Measurements from ENCODE around the gene RASGRF1.

The RASGRF1 gene

DNA sequence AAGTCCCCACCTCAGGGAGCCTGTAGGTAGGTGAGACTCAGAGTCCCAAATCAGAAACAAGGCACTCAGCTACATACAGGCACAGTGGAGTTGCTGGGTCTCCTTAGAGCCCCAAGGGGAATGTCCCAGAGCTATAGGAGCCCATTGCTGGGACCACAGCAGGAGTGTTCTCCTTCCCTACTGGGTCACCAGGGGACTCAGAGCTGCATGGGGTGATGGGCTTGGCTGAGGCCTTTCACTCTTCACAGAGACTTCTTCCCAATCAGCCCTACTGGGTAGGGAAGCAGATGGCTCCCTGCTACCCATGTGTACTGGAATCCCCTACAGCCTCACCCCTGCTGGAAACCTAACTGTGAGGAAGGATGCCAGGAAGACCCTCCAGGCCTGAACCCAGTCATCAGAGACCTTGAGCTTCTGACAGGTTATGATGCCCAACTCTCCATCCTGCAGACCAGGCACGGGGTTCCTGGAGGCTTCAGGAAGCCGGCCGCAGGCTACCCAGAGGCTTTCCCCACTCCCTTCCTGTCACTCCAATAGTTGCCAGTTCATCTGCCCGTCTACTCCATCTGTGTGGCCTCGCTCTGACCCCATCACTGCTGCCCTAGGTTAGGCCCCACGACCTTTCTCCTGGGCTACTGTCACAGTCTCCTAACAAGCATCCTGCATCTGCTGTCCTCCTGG is 24.0 kb downstream of the RASGRF1 start:
- DNase-seq (ENCODE audit: low read depth), result no peak

DNA sequence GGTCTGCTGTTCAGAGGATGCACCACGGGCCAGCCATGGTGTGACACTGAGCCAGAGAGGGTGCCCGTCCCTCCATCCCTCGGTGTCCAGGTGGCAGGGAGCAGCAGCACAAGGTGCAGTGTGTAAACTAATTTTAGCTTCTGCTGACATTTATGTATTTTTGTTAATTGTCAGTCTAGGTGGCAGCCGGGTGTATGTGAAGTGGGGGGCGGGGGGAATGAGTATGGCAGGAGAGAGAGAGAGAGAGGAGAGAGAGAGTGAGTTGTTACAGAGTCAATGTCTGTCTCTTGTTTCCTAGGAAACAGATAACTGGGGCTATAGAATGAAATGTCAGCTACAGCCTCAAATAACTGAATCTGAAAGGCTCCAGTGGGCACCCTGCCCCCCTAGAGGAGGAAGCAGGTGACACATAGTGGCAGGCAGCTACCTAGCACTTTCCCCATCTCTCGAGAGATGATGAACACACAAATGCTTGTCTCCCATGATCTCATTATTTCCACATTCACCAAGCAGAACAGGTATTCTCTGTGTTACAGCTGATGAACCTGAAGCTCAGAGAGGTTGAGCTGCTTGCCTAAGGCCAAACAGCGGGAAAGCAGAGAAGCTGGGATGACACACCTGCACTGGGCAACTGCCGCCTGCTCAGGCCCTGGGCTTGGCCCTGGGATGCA is 24.7 kb downstream of the RASGRF1 start:
- no peak for DNase-seq (ENCODE audit: low read depth)

DNA sequence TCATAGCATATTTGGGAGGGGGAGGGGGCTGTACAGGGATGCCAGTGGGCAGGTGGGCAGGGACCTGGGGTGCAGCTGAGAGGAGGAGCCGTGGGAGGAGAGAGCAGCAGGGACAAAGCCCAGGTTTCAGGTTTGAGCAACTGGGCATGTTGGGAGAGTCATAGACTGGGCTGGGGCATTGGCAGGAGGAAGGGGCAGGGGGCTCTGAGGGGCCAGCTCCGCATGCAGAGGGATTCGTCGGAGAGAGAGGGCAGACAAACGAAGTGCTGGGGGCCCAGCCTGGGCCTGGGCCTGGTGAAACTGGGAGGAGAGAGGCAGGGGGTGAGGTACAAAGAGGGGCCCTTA is 25.2 kb downstream of the RASGRF1 start:
- no peak for DNase-seq (ENCODE audit: low read depth)

DNA sequence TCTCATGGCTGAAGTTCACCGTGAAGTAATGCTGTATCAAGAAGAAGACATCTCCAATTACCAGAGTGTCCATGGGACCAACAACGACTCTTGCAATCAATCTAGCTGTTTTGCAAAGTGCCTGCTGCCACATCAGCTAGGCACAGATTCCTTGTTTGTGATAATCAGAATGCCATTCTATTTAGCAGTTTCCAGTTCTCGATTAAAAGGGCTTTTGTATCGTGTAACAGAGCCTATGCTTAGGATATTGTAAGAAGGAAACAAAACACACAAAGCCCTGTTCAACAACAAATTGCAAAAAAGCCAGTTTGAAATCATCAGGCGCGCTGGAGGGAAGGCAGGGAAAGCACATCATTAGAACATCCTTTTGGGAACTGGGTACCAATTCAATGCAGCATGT is 26.1 kb downstream of the RASGRF1 start:
- DNase-seq (ENCODE audit: low read depth), result no peak

DNA sequence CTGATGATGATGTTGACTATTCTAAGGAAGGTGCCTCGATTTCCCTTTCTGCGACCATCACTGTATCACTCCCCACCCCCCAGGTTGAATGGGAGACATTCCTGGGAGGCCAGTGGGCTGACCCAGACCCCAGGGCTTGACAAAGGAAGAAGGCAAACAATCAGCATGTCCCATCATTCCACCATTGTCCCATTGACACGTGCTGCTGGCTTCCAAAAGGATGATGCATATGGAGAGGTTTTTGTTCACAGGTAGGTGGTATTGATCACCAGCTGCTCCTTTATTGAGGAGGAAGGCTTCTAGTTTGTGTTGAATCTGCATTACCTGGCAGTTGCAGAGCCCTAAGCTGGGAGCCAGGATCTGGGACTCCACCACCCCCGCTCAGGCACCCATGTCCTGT is 30.4 kb downstream of the RASGRF1 start:
- DNase-seq (ENCODE audit: low read depth), result no peak

DNA sequence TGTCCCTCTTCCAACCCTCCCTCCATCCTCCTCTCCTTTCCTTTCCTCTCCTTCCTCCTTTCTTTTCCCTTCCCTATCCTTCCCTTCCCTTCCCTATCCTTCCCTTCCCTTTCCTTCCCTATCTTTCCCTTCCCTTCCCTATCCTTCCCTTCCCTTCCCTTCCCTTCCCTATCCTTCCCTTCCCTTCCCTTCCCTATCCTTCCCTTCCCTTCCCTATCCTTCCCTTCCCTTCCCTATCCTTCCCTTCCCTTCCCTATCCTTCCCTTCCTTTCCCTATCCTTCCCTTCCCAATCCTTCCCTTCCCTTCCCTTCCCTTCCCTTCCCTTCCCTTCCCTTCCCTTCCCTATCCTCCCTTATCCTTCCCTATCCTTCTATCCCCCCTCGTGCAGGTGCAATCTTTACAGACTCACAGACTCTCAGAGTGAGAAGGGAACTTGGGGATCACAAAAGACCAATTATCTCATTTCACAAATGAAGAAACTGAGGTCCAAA is 31.5 kb downstream of the RASGRF1 start:
- no peak for DNase-seq (ENCODE audit: low read depth)

DNA sequence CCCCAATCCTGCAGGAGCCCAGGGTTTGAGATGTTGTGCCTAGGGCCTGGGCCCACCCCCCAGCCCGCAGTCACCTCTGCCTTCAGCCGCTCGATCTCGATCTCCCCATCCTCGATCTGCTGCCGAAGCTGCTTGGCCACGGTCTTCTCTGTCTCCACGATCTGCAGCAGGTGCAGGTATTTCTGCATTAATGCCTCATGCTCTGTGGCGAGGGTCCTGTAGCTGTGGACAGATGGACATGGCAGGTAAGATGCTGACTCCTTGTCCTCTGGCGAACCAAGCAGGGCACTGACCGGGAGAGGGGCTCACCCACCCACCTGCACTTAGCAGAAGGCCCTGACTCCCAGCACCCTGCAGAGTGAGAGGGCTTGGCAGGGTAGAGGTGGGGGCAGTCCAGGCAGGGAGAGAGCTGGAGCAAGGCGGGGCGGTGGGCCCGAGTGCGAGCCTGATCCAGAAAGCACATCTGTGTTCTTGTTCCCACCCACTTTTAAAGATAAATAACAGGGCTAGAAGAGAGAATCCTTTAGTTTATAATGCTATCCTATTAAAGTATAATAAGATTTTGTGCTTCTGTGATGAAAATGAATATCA is 32.2 kb downstream of the RASGRF1 start:
- DNase-seq (ENCODE audit: low read depth), result no peak

DNA sequence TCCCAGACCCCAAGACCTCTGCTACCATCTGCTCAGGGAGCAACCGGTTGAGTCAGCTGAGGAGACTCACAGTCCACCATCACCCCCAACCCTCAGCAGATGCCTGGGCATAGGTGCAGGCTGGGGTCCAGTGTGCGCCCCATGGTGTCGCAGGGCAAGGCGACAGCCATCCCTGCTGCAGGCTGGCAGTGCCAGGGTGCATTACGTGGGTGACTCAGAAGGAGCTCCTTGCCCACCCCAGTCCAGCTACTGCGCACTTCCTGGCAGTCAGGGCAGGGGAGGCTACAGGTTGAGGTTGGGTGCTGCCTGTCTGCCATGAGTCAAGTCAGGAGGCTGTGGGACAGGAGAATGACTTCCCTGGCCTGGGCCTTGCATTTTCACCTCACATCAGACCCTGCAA is 33.5 kb downstream of the RASGRF1 start:
- no peak for DNase-seq (ENCODE audit: low read depth)

DNA sequence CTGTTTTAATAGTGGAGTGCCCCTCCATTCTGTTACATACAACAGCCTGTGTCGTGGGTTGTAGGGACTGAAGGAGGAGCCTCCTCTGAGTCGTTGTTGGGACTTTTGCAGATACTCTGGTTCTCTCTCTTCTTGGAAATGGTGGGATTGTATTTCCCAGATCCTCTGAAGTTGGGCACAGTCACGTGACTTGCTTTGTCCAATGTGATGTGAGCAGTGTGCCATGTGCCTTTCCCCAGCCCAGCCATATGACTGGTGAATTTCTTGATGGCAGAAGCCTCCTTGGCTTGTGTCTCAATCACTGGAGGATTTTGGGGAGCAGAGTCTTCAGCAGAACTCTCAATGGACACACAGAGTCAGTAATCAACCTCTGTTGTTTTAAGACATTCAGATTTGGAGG is 36.2 kb downstream of the RASGRF1 start:
- no peak for DNase-seq (ENCODE audit: low read depth)

DNA sequence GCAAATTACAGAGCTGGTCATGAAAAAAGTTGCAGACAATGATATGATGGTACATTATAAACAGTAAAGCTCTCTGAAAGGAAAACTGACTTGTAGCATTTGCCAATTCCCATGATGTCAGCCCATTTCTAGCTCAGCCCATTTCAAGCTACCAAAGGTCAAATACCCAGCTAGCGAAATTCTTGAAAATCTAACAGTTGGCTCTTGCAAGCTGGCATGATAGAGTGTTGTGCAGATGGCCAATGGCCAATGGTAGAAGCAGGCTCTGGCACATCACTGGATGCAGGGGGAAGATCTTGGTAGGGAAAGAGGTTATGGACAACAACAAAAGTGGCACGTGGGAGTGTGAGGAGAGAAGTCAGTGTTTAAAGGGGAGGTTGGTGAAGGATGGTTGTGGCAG is 36.7 kb downstream of the RASGRF1 start:
- DNase-seq (ENCODE audit: low read depth), result no peak

DNA sequence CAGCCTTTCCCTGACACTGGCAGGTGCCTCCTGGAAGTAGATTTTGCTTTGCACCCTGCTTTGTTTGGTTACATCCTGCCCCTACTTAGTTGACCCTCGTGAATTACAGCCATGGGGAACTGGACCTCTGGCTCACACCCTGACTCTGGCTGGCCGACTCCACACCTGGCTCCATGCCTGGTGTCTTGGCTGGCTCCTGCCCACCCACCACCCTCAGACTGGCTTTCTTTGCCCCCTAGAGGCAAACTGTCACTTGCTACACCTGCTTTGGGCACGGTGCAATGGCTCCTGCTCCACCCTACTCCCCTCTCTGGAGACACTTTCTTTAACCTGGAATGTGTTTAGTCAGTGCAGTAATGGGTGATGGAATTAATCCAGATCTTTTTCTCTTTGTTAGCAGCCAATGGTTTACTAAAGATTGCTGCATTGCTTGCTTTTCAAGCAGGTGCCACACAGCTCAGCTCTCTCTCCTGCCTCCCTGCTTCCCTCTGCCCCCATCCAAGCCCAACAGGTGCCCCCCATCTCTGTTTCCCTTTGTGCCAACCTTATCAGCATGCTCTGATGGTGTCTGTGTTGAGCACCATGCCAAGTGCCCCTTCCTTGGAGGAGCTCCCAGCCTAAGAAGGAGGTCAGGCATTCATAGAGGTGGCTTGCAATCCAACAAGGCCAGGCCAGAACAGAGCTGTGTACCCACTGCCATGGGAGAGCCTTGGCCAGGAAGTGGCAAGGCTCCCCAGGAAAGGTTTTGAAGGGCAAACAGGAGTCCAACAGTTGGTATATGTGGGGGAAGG is 38.4 kb downstream of the RASGRF1 start:
- no peak for DNase-seq (ENCODE audit: low read depth)

DNA sequence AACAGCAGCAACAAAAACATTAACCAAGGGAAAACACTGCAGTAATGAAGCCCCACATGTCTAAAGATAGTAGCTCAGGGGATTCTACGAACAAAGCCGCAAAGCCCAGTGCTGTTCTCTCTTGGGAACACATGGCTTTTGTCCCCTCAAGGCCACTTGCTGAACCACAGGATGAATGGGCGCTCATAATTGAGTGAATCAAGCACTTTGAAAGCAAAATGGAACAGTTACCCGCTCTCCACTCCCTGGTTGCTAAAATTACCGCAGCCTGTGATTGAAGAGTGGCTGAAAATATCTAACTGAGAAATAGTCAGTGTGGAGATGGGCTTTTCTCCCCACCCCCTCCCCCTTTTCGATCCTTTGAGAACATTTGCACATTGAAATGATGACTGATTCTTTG is 39.6 kb downstream of the RASGRF1 start:
- no peak for DNase-seq (ENCODE audit: low read depth)

DNA sequence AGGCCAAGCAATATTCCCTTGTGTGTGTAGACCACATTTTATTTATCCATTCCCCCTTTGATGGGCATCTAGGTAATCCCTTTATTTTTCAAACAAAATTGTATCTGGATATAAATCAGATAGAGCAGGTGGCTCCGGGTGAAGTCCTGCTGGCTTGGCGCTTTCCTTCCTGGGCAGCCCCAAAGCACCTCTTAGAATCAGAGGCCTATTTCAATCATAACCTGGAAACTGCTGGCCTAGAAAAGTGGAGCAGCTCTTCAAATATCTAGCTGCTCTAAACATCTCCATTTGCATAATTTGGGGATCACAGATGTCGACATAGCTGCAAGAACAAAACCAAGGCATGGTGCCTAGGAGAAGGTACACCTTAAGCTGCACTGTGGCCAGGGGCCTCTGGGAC is 40.2 kb downstream of the RASGRF1 start:
- no peak for DNase-seq (ENCODE audit: low read depth)

DNA sequence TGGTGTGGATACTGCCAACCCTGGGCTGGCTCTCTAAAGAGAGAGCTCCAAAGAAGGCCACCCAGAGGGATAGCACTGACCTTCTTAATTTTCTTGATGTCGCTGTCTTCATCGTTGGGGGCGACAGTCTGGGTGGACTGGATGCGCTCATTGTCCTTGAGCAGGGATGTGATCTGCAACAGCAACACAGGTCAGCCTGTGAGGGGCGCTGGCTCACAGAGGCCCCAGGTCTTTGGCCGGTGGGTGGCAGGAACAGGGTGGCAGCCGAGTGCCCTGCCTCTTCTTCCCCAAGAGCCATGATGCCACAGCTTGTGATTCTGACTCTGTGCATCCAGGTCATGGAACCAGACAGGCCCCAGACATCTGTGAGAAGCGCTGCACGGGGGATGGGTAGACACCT is 41.2 kb downstream of the RASGRF1 start:
- DNase-seq (ENCODE audit: low read depth), result no peak

DNA sequence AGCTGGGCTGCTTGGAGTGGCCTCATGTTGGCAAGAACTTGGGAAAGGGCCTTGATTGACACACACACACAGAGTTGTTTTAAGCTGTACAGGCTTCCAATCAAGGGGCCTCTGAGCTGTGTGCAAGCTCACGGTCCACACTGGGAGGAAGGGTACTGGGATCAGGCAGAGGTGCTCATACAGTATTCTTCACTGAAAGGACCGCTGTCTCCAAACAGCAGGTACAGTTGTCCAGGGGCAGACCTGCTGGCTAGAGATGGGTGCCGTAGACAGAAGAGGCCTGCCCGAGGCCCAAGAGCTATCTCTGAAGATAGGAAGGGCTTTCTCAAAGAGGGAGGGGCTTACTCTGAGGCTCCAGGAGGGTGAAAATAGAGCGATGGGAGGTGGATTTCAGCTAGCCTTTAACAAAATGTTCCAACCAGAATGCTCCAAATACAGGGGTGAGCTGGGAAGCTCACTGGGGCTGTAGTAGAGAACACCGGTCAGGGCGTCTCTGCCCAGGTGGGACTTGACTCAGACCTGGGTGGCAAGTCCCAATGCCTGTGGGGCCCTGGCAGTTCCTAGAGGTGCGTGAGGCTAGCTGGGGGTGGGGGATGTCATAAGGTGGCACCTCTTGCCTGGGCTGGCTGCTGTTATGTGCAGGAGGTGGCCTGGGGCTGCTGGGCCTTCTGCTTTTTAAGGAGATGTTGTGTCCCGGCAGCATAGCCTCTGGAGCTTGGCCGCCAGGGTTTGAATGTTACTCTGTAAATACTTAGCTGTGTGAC is 42.7 kb downstream of the RASGRF1 start:
- DNase-seq (ENCODE audit: low read depth), result no peak

DNA sequence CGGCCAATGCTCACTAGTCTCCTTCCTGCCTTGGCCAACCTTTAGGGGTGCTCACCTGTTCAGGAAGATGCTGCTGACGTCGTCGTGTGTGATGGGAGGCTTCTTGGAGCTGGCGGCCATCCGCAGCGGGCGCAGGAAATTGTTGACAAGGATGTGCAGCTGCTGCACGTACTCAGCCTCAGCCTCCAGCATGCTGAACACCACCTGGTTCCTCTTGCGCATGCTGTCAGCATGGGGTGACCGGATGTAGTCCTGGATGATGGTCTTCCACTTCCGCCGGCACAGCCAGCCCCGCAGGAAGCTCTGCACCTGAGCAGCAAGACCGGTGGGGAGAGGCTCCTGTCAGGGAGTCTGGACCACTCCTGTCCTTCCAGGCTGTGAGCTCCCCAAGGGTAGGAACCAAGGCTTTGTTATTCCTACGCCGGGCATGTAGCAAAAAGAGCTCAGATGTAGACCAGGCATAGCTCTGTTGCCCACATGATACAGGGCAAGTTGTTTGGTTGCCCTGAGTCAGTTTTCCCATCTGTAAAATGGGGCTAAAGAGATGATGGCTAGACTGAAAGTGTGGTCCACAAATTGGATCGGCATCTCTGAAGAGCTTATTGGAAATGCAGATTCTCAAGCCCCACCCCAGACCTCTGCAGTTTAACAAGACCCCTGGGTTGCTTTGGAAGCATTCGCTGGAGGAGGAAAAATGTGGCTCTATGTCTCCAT is 43.7 kb downstream of the RASGRF1 start:
- no peak for DNase-seq (ENCODE audit: low read depth)

DNA sequence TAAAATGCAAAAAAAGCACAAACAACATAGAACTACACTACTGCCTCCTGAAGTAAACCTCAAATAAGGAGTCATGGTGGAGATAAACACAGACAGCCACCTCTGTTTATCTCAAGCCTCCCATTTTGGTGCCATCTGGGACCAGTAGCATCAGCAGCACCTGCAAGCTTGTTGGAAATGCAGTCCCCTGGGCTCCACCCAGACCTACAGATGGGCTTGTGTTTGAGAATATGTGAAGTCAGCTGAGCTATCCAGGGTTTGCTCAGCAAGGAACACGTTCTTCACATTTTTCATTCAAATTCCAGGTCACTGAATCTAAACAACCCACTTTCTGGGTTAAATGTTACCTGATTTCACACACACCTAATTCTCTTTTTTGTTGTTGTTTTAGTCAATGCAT is 45.5 kb downstream of the RASGRF1 start:
- no peak for DNase-seq (ENCODE audit: low read depth)

DNA sequence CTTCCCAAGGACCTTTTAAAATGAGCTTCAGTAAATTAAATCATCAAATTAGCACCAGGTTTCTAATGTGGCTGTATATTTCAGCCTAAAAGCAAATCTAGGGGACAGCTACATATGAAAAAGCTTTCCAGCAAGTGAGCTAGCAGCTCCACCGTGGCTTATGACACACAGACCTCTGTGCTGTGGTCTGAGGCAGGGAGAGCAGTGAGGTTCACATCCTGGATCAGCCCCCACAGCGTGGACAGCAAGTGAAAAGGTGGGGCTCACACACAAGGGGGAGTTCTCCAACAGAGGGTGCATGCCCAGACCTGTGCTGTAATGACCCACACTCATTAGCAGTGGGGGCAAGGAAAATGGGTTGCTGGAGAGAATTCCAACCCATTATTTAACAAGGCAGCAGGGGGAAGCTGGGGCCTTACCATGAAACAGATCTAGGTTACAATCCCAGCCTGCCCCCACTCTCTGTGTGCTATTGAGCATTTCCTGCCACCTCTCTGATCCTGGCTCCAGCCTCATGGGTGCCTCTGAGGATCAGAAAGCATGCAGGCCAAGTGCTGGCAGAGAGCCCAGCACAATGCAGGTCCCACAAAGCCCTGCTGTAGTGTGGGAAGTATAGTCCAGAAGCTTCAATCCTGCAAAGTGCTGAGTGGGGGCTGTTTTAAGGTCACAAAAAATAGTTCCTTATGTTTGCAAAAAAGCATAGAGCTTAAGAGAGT is 48.2 kb downstream of the RASGRF1 start:
- DNase-seq (ENCODE audit: low read depth), result no peak

DNA sequence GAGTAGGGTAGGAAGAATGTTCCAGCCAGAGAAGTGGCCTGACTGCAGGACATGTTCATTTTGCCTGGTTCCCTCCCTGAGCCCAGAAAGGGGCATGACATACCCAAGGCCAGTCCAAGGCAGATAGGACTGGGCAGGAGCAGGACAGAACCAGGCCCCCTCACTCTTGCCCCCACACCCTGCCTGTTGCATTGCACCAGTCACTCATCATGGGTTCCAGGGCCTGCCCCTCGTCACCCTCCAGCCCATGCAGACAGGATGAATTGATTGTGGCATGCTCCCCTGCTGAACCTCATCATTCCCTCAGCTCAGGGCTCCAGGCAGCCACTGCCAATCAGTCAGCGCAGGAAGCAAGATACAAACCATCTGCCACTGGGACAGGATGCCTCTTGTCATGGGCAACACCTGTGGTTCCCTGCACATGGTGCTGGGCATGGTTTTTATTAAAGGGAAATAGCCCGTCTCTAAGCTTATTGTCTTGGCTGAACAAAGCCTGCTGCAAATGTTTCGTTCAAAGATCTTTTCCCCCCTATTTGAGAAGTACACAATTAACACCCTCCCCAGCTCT is 48.9 kb downstream of the RASGRF1 start:
- no peak for DNase-seq (ENCODE audit: low read depth)

DNA sequence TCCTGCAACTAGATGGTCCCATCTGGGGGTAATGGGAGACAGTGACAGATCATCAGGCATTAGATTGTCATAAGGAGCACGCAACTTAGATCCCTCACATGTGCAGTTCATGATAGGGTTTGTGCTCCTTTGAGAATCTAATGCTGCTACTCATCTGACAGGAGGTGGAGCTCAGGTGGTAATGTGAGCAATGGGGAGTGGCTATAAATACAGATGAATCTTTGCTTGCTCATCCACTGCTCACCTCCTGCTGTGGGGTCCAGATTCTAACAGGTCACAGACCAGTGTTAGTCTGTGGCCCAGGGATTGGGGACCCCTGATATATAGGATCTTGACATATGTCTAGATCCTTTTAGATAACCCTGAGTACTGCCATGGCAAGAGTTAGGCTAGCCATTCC is 52.7 kb downstream of the RASGRF1 start:
- no peak for DNase-seq (ENCODE audit: low read depth)

All from stimulated activated CD8-positive, alpha-beta memory T cell treated with anti-CD3 and anti-CD28 coated beads, Interleukin-15, amount 100 ng/mL, for 24 hours (primary cell).